HepG2 (cell line): Measurements from ENCODE around the gene MMP25. TPM values are rescaled to one million over a fixed set of nuclear protein-coding genes. Genes with fewer than 3 reads are reported as not detected.

Experiments
- CENPT ChIP-seq: sonication (generic); formaldehyde crosslinking; IDR thresholded peaks from 2 replicates; pipeline ENCODE4 v1.8.0; 2022; ENCODE audit warnings: low read depth, mild to moderate bottlenecking, moderate library complexity, missing genetic modification reagents
- FOXA1 ChIP-seq, 2 experiments: fragments of 450-650 bp in 1 of 2; sonication (generic) in 1 of 2; formaldehyde crosslinking in 1 of 2; IDR thresholded peaks; 2 replicates each; pipeline versions ENCODE4 v1.4.0 to v1.6.1; 2016 to 2020; ENCODE audit warnings: missing genetic modification reagents in 1 of 2
- FOXJ3 ChIP-seq: sonication (generic); formaldehyde crosslinking; IDR thresholded peaks from 2 replicates; pipeline ENCODE4 v1.4.0; 2020; ENCODE audit warnings: missing genetic modification reagents, mild to moderate bottlenecking, borderline replicate concordance
- JUND ChIP-seq: sonication (generic); formaldehyde crosslinking; IDR thresholded peaks from 2 replicates; pipeline ENCODE4 v1.8.0; 2022; ENCODE audit warnings: mild to moderate bottlenecking, missing genetic modification reagents
- KDM4B ChIP-seq: sonication (generic); formaldehyde crosslinking; IDR thresholded peaks from 2 replicates; pipeline ENCODE4 v1.4.0; 2020; ENCODE audit warnings: missing genetic modification reagents
- KDM5B ChIP-seq: sonication (generic); formaldehyde crosslinking; IDR thresholded peaks from 2 replicates; pipeline ENCODE4 v1.4.0; 2020; ENCODE audit warnings: missing genetic modification reagents, mild to moderate bottlenecking, borderline replicate concordance
- NR3C1 ChIP-seq: sonication (generic); formaldehyde crosslinking; IDR thresholded peaks from 2 replicates; pipeline ENCODE4 v1.4.0; 2020; ENCODE audit warnings: missing genetic modification reagents
- PITX1 ChIP-seq: sonication (generic); formaldehyde crosslinking; IDR thresholded peaks from 2 replicates; pipeline ENCODE4 v1.5.1; 2020; ENCODE audit warnings: mild to moderate bottlenecking, missing genetic modification reagents
- SIN3A ChIP-seq: IDR thresholded peaks from 2 replicates; pipeline ENCODE4 v1.6.1; 2011; ENCODE audit warnings: low read depth, mild to moderate bottlenecking, control low read depth, low read length, borderline replicate concordance
- SNRNP70 ChIP-seq: fragments of 200-400 bp; formaldehyde crosslinking; IDR thresholded peaks from 2 replicates; pipeline ENCODE4 v1.6.1; 2017; ENCODE audit warnings: mild to moderate bottlenecking, low read depth, low read length, moderate library complexity
- SRSF1 ChIP-seq: fragments of 200-400 bp; formaldehyde crosslinking; optimal IDR thresholded peaks from 2 replicates; pipeline ENCODE3; 2017; ENCODE audit warnings: mild to moderate bottlenecking, low read depth, low read length, moderate library complexity
- STAG1 ChIP-seq: sonication (generic); formaldehyde crosslinking; IDR thresholded peaks from 2 replicates; pipeline ENCODE4 v1.4.0; 2020; ENCODE audit warnings: missing genetic modification reagents
- ZNF260 ChIP-seq: sonication (generic); formaldehyde crosslinking; IDR thresholded peaks from 2 replicates; pipeline ENCODE4 v1.4.0; 2020; ENCODE audit warnings: missing genetic modification reagents, low read depth, mild to moderate bottlenecking, borderline replicate concordance
- ZNF337 ChIP-seq: sonication (generic); formaldehyde crosslinking; IDR thresholded peaks from 2 replicates; pipeline ENCODE4 v1.5.1; 2020; ENCODE audit warnings: missing genetic modification reagents, low read depth, mild to moderate bottlenecking, borderline replicate concordance
- polyA plus RNA-seq, 8 experiments: library from polyadenylated mRNA; depleted of rRNA in 3 of 8; stranded (reverse) in 7 of 8; unstranded in 1 of 8; fragments of >200 nt; fragmentation: Illumina TruSeq in 4 of 8; extraction: Trizol in 4 of 8; gene quantifications; 2 replicates each; pipeline versions ENCODE4 v1.2.1 to v1.2.3, GENCODE V29; 2011 to 2016; ENCODE audit warnings: low read depth in 4 of 8, missing spikeins in 1 of 8, mixed read lengths in 1 of 8; ENCODE audit not compliant: insufficient read depth in 1 of 8
- total RNA-seq, 5 experiments: library from RNA; depleted of rRNA; stranded (reverse); fragments of >200 nt; fragmentation: Illumina TruSeq; extraction: Trizol; gene quantifications; 2 replicates each; pipeline ENCODE4 v1.2.3, GENCODE V29; 2016; ENCODE audit warnings: low read depth in 1 of 5
- TF ChIP-seq, protein P1 (sequence below): sonication (generic); formaldehyde crosslinking; IDR thresholded peaks from 2 replicates; pipeline ENCODE4 v1.4.0; 2020; ENCODE audit warnings: missing genetic modification reagents
- TF ChIP-seq, protein P2 (sequence below): sonication (generic); formaldehyde crosslinking; IDR thresholded peaks from 2 replicates; pipeline ENCODE4 v1.5.0; 2020; ENCODE audit warnings: missing genetic modification reagents
- TF ChIP-seq, protein P3 (sequence below): sonication (generic); formaldehyde crosslinking; IDR thresholded peaks from 2 replicates; pipeline ENCODE4 v1.5.1; 2020; ENCODE audit warnings: missing genetic modification reagents, mild to moderate bottlenecking, borderline replicate concordance

The MMP25 gene
- total and polyA plus RNA-seq, 2 of the 13 experiments (the other 11 are each of a cell fraction or from before 2014, with no cell fraction given), result 0.04 to 0.08 TPM

DNA sequence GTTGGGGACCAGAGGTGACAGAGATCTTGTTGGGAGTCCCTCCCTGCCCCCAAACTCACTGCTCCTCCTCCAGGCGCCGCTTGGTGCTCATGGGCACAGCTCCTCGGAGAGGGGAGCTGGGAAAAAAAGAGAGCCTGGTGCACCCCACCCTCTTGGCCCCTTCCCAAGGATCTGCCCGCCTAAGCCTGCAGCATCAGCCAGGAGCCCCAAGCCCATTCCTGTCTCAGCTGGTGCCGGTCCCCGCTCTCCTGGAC, 23.0 kb upstream of the MMP25 start (continued):
- no peak for TF ChIP-seq NR3C1 (CRISPR knock-in tag)
- no peak for TF ChIP-seq KDM4B (CRISPR knock-in tag)
- no peak for TF ChIP-seq STAG1
- TF ChIP-seq, protein P1, sequence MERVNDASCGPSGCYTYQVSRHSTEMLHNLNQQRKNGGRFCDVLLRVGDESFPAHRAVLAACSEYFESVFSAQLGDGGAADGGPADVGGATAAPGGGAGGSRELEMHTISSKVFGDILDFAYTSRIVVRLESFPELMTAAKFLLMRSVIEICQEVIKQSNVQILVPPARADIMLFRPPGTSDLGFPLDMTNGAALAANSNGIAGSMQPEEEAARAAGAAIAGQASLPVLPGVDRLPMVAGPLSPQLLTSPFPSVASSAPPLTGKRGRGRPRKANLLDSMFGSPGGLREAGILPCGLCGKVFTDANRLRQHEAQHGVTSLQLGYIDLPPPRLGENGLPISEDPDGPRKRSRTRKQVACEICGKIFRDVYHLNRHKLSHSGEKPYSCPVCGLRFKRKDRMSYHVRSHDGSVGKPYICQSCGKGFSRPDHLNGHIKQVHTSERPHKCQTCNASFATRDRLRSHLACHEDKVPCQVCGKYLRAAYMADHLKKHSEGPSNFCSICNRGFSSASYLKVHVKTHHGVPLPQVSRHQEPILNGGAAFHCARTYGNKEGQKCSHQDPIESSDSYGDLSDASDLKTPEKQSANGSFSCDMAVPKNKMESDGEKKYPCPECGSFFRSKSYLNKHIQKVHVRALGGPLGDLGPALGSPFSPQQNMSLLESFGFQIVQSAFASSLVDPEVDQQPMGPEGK (CRISPR knock-in tag), result 0 out of 2 replicates have a peak, but pooled peaks have one; percentile 3
- TF ChIP-seq, protein P2, sequence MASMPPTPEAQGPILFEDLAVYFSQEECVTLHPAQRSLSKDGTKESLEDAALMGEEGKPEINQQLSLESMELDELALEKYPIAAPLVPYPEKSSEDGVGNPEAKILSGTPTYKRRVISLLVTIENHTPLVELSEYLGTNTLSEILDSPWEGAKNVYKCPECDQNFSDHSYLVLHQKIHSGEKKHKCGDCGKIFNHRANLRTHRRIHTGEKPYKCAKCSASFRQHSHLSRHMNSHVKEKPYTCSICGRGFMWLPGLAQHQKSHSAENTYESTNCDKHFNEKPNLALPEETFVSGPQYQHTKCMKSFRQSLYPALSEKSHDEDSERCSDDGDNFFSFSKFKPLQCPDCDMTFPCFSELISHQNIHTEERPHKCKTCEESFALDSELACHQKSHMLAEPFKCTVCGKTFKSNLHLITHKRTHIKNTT (CRISPR knock-in tag), result no peak
- TF ChIP-seq, protein P3, sequence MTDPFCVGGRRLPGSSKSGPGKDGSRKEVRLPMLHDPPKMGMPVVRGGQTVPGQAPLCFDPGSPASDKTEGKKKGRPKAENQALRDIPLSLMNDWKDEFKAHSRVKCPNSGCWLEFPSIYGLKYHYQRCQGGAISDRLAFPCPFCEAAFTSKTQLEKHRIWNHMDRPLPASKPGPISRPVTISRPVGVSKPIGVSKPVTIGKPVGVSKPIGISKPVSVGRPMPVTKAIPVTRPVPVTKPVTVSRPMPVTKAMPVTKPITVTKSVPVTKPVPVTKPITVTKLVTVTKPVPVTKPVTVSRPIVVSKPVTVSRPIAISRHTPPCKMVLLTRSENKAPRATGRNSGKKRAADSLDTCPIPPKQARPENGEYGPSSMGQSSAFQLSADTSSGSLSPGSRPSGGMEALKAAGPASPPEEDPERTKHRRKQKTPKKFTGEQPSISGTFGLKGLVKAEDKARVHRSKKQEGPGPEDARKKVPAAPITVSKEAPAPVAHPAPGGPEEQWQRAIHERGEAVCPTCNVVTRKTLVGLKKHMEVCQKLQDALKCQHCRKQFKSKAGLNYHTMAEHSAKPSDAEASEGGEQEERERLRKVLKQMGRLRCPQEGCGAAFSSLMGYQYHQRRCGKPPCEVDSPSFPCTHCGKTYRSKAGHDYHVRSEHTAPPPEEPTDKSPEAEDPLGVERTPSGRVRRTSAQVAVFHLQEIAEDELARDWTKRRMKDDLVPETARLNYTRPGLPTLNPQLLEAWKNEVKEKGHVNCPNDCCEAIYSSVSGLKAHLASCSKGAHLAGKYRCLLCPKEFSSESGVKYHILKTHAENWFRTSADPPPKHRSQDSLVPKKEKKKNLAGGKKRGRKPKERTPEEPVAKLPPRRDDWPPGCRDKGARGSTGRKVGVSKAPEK, result no peak
- TF ChIP-seq ZNF337, result no peak
- TF ChIP-seq SNRNP70, result no peak
- no peak for TF ChIP-seq KDM5B (CRISPR knock-in tag)
- no peak for TF ChIP-seq JUND (CRISPR knock-in tag)
- TF ChIP-seq FOXA1 (IDR thresholded peaks at IDR 0.05), result no peak
- TF ChIP-seq FOXA1 (CRISPR knock-in tag; IDR thresholded peaks at IDR 0.05), result no peak
- TF ChIP-seq SRSF1, result no peak
- TF ChIP-seq CENPT (CRISPR knock-in tag), result no peak
- TF ChIP-seq FOXJ3 (CRISPR knock-in tag), result no peak
- 0 out of 2 replicates have a peak, but pooled peaks have one; percentile 13 for TF ChIP-seq PITX1 (CRISPR knock-in tag)
- no peak for TF ChIP-seq SIN3A
- TF ChIP-seq ZNF260 (CRISPR knock-in tag), result no peak
